ENCODE measurements around the gene CAV2. TPM values are rescaled to one million over a fixed set of nuclear protein-coding genes. Genes with fewer than 3 reads are reported as not detected.

The CAV2 gene
- total RNA-seq, 4 donors from 2014 or later = 86.4 to 172 (median 132) TPM

- H3K36me3 ChIP-seq = peaks cover 0 to 7% (median 0%) of the 10 kb centered on the region in 3 donors
Observed at GRCh38 chr7:116546054-116546453, 46.5 kb downstream of the CAV2 start.

DNA sequence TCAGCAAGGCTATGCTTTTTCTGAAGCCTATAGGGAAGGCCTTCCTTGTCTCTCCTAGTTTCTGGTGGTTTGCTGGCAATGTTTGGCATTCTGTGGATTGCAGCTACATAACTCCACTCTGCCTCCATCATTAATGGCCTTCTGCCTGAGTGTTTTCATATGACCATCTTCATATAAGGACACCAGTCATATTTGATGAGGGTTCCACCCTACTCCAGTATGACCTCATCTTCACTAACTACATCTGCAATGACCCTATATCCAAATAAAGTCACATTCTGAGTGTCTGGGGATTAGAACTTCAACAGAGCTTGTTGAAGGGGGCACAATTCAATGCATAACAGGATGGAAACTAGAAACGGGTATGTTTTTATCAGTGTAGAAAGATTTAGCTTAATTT is 47.4 kb downstream of the CAV2 start:
- no peaks in the 10 kb centered on the region for H3K27me3 ChIP-seq
- no peak overlapping the region for H3K4me3 ChIP-seq
- H3K27ac ChIP-seq = peak overlapping the region in 1 of 4 donors; percentile 59
- peaks cover 0 to 7% (median 0%) of the 10 kb centered on the region in 3 donors for H3K36me3 ChIP-seq
- WGBS, 2 donors = 72% methylated on average over 1 of the region's 1 CpG
- no peaks in the 10 kb centered on the region for H3K9me3 ChIP-seq
- no peak for TF ChIP-seq POLR2A (IDR thresholded peaks at IDR 0.05)
- no peak for TF ChIP-seq EP300 (IDR thresholded peaks at IDR 0.05)
- TF ChIP-seq, protein P1, sequence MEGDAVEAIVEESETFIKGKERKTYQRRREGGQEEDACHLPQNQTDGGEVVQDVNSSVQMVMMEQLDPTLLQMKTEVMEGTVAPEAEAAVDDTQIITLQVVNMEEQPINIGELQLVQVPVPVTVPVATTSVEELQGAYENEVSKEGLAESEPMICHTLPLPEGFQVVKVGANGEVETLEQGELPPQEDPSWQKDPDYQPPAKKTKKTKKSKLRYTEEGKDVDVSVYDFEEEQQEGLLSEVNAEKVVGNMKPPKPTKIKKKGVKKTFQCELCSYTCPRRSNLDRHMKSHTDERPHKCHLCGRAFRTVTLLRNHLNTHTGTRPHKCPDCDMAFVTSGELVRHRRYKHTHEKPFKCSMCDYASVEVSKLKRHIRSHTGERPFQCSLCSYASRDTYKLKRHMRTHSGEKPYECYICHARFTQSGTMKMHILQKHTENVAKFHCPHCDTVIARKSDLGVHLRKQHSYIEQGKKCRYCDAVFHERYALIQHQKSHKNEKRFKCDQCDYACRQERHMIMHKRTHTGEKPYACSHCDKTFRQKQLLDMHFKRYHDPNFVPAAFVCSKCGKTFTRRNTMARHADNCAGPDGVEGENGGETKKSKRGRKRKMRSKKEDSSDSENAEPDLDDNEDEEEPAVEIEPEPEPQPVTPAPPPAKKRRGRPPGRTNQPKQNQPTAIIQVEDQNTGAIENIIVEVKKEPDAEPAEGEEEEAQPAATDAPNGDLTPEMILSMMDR (IDR thresholded peaks at IDR 0.05) = no peak
- H3K4me1 ChIP-seq = peaks cover 0 to 55% (median 6%) of the 10 kb centered on the region in 4 donors
- DNase-seq (ENCODE audit: low spot score in 2 of 2) = no peak

More at GRCh38 chr7:116546054-116546453, 46.5 kb downstream of the CAV2 start:
- 87 to 89% methylated on average over 11 of the region's 11 CpGs for WGBS, 2 donors
- Histone ChIP-seq H3K27ac (peak overlapping the region in 1 of 4 donors; percentile 13), H3K27me3 (no peaks in the 10 kb centered on the region), H3K4me1 (peaks cover 0 to 64% (median 6%) of the 10 kb centered on the region in 4 donors), H3K4me3 (no peak overlapping the region), H3K9me3 (no peaks in the 10 kb centered on the region)
- TF ChIP-seq, protein P1 (IDR thresholded peaks at IDR 0.05) = no peak
- TF ChIP-seq EP300 (IDR thresholded peaks at IDR 0.05) (no peak), POLR2A (IDR thresholded peaks at IDR 0.05) (no peak)
- DNase-seq (ENCODE audit: low spot score in 2 of 2) = no peak

- TF ChIP-seq POLR2A (IDR thresholded peaks at IDR 0.05) (no peak), EP300 (IDR thresholded peaks at IDR 0.05) (no peak)
- TF ChIP-seq, protein P1 (IDR thresholded peaks at IDR 0.05) = no peak
- Histone ChIP-seq H3K36me3 (peaks cover 0 to 7% (median 0%) of the 10 kb centered on the region in 3 donors), H3K27me3 (no peaks in the 10 kb centered on the region), H3K4me1 (peaks cover 0 to 55% (median 4%) of the 10 kb centered on the region in 4 donors), H3K9me3 (no peaks in the 10 kb centered on the region), H3K4me3 (no peak overlapping the region), H3K27ac (peak overlapping the region in 1 of 4 donors; percentile 59)
- 62 to 67% methylated on average over 2 of the region's 2 CpGs for WGBS, 2 donors
- DNase-seq (ENCODE audit: low spot score in 2 of 2) = no peak
Observed at GRCh38 chr7:116547347-116547746, 47.8 kb downstream of the CAV2 start.

DNA sequence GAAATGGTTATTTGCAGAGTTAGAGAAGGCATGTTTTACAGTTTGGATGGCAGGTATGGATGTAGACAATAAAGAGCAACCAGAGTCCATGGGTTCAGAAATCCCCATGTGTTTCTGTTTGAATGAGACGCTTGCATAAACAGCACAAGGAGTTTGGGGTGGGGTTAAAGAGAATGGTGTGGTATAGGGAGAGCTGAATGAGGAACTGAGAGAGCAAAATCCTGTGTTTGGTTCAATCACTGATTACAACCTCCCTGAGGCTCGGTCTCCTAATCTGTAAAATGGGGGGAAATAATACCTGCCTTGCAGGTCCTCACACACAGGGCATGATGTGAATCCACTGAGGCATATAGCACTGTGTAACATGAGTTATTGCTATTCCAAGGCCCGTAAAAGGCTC is 49.0 kb downstream of the CAV2 start:
- Histone ChIP-seq H3K27ac (peak overlapping the region in 1 of 4 donors; percentile 36), H3K4me3 (no peak overlapping the region), H3K9me3 (no peaks in the 10 kb centered on the region), H3K36me3 (peaks cover 0 to 7% (median 0%) of the 10 kb centered on the region in 3 donors), H3K27me3 (no peaks in the 10 kb centered on the region), H3K4me1 (peaks cover 0 to 61% (median 6%) of the 10 kb centered on the region in 4 donors)
- TF ChIP-seq POLR2A (IDR thresholded peaks at IDR 0.05) (no peak), EP300 (IDR thresholded peaks at IDR 0.05) (no peak)
- TF ChIP-seq, protein P1 (IDR thresholded peaks at IDR 0.05) = no peak
- DNase-seq (ENCODE audit: low spot score in 2 of 2) = peak in 1 of 2 donors; percentile 3
- WGBS, 2 donors = 72 to 83% methylated on average over 3 of the region's 3 CpGs

DNA sequence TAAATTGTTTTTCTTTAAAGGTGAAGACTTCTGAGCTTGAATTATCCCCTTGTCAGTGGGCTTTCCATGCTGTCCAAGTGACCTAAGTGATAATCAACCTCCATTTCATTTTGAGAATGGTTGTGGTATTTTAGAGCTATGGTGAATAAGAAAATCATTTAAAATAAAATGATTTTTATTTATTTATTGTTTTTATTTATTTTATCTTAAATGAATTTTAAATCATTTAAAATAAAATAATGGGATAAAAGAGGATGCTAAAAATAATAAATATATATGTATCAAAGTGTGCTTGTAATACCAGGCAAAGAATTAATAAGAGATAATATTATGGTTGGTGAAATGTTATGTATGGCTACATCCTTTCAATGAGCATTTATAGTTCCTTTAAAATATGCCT is 49.8 kb downstream of the CAV2 start:
- H3K36me3 ChIP-seq = peaks cover 0 to 7% (median 0%) of the 10 kb centered on the region in 3 donors
- no peak for DNase-seq (ENCODE audit: low spot score in 2 of 2)
- H3K27ac ChIP-seq = no peak overlapping the region
- TF ChIP-seq, protein P1 (IDR thresholded peaks at IDR 0.05) = no peak
- TF ChIP-seq EP300 (IDR thresholded peaks at IDR 0.05) (no peak), POLR2A (IDR thresholded peaks at IDR 0.05) (no peak)
- no peaks in the 10 kb centered on the region for H3K27me3 ChIP-seq
- peaks cover 0 to 62% (median 8%) of the 10 kb centered on the region in 4 donors for H3K4me1 ChIP-seq
- no peaks in the 10 kb centered on the region for H3K9me3 ChIP-seq
- no peak overlapping the region for H3K4me3 ChIP-seq
